ENCODE data around the gene PMM2. TPM values are rescaled to one million over a fixed set of nuclear protein-coding genes. Genes with fewer than 3 reads are reported as not detected.
"Not testable (repeated sequence)": the region's sequence is repeated elsewhere in the genome, so short reads cannot be mapped to it uniquely, and the experiment has no call there.

PMM2 gene
- total RNA-seq, 1 donor from 2014 or later: 70.1 TPM

DNA sequence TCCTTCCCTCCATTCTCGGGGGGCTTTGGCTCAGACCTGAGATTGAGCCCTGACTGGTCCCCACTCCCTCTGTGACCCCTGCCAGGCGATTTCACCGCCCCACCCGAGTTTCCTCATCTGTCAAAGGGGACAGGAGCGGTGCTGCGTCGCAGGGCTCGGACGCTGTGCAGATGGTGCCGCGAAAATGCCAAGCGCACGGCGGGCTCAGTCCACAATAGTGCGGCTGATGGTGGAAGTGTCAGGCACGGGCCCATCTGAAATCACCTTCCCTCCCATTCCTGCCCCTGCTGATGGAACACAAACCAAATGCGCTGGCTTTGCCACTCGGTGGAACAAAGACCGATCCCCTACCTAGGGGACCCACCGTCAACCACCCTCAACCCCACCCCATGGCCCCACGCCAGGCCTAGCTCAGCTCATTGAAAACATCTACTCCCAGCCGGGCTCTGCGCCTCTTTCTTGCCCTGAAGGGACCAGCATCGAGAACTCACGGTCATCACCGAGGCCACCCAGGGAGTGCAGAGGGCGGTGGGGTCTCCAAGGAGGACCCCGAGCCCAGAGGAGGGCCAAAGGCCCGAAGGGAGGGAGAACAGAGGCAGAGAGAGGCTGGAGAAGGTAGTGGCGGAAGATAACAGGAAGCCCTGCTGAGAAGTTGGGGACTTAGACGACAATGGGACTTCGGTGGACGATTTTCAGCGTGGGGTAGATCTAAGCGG is 69.7 kb downstream of the PMM2 start:
- DNase-seq (ENCODE audit: low spot score): no peak

GRCh38 chr16:8867932-8868415 is 70.3 kb downstream of the PMM2 start:
- no peak for DNase-seq (ENCODE audit: low spot score)

DNA sequence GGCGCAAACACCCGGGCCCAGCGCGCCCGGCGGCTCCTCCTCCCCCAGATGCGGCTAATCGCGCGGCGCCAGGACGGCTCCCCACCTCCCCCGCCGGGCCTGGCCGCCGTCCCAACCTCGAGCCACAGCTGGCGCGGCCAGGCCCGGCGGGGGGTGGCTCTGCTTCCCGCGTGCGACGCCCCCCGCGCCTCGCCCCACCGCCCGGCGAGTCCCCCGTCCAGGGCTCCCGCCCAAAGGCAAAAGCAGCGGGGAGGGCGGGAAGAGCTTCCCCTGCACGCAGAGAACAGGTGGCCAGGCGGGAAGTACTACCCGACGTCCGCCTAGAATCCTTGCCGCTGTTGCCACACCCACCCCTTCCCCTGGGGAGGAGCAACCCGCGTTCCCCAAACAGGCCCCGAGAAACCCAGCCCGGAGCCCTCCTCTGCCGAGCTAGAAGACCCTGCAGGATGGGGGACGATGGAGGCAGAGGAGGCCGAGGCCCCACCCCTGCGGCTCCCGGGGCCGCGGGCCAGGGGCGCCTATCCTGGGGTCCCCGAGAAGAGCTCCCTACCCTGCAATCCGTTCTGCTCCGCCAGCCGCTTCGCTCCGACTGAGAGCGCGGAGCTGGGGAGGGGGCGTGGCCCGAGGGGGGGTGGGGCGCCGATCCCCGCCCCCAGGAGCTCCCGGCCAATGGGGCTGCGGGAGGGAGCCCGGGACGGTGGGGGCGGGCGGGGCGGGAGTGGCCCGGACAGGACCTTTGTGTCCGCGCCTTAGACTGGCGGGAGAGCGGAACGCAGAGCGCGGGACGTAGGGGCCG is 71.0 kb downstream of the PMM2 start, which contains the start of gene CARHSP1:
TSS of gene CARHSP1 (minus strand) at position 591 of the 796 bp plus-strand sequence. CDS start 9,678 bp downstream, outside the sequence.
- peak; percentile 88 for DNase-seq (ENCODE audit: low spot score)

DNA sequence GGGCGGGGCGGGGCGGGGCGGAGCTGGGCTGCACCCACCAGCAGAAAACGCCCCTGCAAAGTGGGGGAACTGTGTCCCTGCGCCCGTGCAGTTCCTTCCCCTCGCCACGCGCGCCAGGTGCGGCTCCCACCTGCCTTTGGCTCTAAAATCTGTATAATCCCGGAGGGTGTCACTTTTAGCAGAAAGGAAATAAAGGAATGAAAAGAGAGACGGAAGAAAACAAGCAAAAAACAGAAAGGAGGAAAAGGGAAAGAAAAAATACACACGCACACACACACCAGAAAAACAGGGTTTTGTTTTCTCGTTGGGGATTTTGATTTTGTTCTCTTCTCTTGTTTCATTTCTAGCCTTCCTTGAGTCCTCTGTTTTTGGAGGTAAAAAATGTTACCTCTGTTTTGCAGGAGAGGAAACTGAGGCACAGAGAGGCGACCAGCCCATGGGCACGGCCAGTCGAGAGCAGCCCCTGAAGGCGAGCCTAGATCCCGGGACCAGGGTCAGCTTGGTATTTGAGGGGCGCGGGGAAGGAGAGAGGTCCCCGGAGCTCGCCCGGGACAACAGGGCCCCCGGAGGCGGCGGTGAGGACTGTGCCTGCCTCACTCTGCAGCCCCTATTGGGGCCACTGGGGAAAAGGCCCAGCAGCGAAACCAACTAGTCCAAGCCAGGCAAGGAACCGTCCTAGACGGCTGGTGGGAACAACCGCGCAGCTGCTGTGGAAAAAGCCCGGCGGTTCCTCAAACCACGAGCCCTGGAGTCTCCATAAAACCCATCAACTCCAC is 71.8 kb downstream of the PMM2 start:
- no peak for DNase-seq (ENCODE audit: low spot score)

DNA sequence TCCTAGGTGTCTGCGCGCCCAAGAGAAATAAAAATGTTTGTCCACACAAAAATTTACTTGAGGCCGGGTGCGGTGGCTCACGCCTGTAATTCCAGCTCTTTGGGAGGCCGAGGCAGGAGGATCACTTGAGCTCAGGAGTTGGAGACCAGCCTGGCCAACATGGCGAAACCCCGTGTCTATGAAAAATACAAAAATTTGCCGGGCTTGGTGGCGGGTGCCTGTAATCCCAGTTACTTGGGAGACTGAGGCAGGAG is 72.3 kb downstream of the PMM2 start:
- DNase-seq (ENCODE audit: low spot score): not testable (repeated sequence)

- no peak for DNase-seq (ENCODE audit: low spot score)
Measured at GRCh38 chr16:8872071-8872470, 74.4 kb downstream of the PMM2 start.

DNA sequence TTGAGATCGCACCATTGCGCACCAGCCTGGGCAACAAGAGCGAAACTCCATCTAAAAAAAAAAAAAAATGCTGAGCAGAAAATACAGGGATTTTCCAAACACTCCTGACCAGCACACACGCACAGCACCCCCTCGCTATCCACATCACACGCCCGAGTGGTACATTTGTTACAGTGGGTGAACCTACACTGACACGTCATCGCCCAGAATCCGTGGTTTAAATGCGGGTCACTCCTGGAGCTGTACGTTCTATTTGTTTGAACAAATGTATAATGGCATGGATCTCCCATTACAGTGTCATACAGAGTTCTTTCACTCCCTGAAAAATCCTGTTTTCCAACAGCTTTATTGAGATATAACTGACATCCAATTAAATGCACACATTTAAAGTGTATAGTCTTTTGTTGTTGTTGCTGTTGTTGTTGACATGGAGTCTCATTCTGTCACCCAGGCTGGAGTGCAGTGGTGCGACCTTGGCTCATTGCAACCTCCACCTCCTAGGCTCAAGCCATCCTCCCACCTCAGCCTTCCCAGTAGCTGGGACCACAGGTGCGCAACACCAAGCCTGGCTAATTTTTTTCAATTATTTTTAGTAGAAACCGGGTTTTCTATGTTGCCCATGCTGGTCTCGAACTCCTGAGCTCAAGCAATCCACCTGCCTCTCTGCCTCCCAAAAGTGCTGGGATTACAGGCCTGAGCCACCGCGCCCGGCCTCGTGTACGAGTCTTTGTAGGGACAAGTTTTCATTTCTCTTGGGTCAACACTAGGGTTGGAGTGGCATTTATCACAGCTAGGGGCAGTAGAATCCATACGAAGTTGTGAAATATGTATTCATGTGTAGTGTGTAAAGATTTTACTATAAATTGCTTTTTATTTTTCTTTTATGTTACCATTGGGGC is 75.6 kb downstream of the PMM2 start:
- no peak for DNase-seq (ENCODE audit: low spot score)

DNA sequence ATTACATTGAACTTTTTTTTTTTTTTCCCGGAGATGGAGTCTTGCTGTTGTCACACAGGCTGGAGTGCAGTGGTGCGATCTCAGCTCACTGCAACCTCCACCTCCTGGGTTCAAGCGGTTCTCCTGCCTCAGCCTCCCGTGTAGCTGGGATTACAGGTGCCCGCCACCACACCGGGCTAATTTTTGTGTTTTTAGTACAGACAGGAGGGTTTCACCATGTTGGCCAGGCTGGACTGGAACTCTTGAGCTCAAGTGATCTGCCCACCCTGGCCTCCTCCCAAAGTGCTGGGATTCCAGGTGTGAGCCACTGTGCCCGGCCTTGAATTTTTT is 76.2 kb downstream of the PMM2 start:
- not testable (repeated sequence) for DNase-seq (ENCODE audit: low spot score)

DNA sequence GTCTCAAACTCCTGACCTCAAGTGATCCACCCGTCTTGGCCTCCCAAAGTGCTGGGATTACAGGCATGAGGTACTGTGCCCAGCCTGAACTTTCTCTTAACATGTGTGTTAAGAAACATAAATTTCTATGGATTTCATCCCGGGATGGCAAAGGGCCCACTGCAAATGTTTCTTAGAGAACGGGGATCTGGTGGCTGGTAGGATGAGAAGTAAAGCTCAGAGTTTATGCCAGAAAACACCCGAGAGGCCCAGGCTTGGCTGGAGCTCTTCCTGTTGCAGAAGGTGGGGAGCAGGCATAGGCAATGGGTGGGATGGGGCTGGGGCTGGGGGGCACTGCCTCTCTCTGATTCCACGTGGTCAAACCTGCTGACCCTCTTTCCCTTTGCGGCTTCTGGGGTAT is 76.7 kb downstream of the PMM2 start:
- DNase-seq (ENCODE audit: low spot score): no peak

DNA sequence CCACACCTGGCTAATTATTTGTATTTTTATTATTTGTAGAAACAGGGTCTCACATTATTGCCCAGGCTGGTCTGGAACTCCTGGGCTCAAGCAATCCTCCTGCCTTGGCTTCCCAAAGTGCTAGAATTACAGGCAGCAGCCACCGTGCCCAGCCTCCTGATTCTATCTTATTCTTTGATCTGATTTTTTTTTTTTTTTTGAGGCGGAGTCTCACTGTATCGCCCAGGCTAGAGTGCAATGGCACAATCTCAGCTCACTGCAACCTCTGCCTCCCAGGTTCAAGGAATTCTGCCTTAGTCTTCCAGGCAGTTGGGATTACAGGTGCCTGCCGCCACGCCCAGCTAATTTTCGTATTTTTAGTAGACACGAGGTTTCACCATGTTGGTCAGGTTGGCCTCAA is 77.7 kb downstream of the PMM2 start:
- DNase-seq (ENCODE audit: low spot score): not testable (repeated sequence)

DNA sequence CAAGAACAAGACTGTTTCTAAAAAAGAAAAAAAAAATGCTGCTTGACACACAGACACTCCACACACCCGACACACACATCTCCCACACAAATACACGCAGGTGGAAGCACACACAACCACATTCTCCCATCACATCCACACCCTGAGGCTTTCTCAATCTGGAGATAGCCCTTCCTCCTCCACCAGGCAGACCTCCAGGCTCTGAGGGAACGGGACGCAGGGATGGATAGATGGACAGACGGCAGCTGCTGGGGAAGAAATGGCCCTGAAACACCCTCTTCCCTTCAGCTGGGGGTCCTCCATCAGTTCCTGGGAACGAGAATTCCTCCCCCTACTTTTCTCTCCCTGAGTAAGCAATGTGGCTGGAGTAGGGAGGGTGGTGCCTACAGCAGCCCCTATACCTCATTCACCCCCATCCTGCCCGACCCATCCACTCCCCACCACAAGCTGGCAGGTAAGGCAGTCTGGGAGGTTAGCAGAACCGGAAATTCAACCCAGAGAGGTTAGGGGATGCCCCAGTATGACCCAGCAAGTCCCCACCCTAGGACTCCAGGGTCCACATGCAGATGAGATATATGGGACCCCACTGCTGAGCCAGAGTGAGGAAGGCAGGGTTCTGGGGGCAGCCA is 80.4 kb downstream of the PMM2 start:
- DNase-seq (ENCODE audit: low spot score): no peak

GRCh38 chr16:8878523-8878911 is 80.9 kb downstream of the PMM2 start:
- DNase-seq (ENCODE audit: low spot score): no peak

DNA sequence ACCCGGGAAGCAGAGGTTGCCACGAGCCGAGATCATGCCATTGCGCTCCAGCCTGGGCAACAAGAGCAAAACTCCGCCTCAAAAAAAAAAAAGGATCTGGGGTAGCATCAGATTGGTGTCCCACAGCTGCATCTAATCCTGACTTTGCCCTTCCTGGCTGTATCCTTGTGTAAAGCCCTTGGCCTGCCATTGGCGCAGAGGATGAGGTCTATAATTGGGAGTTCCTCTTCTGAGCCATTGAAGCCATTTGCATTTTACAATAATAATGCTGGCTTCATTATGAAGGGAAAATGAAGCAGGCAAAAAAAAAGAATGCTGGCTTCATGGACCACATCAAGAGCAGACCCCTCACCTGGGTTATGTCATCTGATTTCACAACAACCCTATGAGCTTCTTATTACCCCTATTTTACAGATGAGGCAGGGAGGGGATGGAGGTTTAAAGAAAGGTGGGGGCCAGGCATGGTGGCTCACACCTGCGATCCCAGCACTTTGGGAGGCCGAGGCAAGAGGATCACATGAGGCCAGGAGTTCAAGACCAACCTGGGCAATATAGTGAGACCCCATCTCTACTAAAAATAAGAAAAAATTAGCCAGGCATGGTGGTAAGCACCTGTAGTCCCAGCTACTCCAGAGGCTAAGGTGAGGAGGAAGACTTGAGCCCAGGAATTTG is 83.3 kb downstream of the PMM2 start:
- DNase-seq (ENCODE audit: low spot score): no peak

DNA sequence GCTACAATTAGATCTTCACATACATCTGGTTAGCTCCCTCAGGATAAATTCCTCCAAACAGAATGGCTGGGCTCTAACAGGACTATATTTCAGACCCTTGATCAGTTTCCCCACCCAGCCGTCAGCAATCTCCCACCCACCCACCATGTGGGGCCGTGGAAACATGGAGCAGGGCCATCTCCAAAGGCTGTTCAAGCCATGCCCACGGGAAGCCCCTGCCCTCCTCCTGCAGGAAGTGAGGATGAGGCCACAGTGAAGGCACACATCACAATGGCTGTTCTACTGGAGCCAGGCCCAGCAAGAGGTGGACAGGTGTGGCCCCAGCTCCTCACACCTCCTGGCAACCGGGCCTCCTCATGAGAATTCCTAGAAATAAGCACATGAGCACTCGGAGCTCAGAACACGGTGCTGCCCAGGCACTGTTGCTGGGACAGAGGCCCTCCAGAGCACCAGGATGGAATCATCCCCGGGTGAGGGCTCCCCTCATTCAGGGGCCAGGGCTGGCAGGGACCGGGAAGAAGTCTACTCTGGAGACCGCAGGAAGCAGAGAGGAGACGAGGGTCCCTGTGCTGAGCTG is 84.5 kb downstream of the PMM2 start, which contains the start of gene LITAFD:
TSS of gene LITAFD (plus strand) at position 311 of the 577 bp plus-strand sequence. CDS start 2,005 bp downstream, outside the sequence.
- DNase-seq (ENCODE audit: low spot score): no peak

GRCh38 chr16:8882725-8883377 is 85.2 kb downstream of the PMM2 start:
- DNase-seq (ENCODE audit: low spot score): no peak

DNA sequence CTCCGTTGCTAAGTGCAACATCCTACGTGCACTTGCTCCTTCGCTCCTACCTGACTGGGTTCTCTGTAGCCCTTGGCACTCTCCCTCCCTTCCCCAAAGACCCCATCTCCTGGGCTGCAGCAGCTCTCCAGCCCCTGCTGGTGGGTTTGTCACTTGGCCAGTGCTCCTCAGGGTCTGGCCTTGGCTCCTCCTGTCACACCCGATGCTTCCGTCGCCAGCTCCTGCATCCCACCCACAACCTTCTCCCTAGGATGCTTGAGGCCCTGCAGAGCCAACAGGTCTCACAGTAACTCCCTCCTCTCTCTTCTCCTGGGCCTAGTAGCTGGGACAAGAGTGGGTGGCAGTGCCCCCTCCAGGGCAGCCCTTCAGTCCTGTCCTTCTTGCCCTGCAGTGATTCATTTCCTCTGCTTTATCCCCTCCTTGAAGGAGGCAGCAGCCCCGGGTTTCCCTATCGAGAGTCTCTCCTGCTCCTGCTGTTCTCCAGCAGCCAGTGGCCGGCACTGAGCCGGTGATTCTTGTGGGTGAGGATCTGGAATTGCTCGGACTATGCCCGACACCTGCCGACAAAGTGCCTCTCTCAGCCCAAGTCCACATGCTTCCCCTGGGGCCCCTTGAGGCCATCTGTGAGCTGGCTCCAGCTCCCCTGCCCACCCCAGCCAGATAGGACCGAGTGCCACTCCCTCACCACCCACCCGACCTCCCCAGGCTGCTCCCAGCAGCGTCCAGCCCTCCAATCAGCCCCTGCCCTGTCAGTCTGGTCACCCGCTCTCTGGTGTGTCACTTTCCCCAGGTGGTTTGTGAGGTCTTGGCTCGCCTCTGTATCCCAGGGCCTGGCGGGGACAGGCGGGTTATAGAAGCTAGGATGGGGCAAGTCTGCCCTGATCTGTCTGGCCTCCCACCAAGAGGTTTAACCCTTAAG is 88.3 kb downstream of the PMM2 start:
- no peak for DNase-seq (ENCODE audit: low spot score)

DNA sequence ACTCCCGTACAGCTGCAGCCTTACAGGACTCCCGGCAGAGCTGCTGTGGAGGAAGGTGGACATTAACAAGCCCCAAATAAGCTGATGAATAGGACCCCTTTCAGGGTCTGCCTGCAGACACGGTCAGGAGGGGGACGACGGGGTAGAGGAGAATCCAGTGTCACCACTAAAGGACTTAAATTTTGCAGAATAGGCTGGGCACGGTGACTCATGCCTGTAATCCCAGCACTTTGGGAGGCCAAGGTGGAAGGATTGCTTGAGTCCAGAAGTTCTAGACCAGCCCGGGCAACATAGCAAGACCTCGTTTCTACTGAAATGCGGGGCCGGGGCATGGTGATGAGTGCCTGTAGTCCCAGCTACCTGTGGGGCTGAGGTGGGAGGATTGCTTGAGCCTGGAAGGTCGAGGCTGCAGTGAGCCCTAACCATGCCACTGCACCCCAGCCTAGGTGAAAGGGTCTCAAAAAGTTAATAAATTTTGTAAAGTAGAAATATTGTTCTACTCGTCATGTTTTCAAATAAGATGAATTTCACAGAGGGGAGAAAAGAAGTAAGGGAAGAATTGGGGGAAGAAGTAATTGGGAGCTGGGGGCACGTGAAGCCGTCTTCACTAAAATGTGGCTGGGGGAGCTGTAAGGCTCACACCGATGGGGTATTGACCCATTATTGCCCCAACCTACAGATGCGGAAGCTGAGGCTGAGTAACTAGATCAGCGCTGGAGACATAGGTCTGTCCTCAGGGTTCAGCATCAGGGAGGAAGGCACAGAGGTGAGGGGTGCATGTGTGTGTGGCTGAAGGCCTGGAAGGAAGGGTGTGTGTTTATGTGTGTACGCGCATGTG is 89.2 kb downstream of the PMM2 start:
- DNase-seq (ENCODE audit: low spot score): no peak

GRCh38 chr16:8887431-8887765 is 89.8 kb downstream of the PMM2 start:
- no peak for DNase-seq (ENCODE audit: low spot score)

Measured in ureter (tissue), 1 donor.